Measurements from ENCODE around the gene JAKMIP2.
A peak's percentile ranks its signal among the peaks of the same experiment; 100 is the strongest.

The JAKMIP2 gene

GRCh38 chr5:147691130-147691529 is 91.4 kb downstream of the JAKMIP2 start:
- no peak for DNase-seq

GRCh38 chr5:147690595-147690994 is 91.9 kb downstream of the JAKMIP2 start:
- DNase-seq: peak; percentile 5

- DNase-seq: no peak
Observed at GRCh38 chr5:147689426-147689825, 93.1 kb downstream of the JAKMIP2 start.

GRCh38 chr5:147688656-147689356 is 93.7 kb downstream of the JAKMIP2 start:
- DNase-seq: no peak

GRCh38 chr5:147687118-147687517 is 95.4 kb downstream of the JAKMIP2 start:
- DNase-seq: no peak

GRCh38 chr5:147686421-147686820 is 96.1 kb downstream of the JAKMIP2 start:
- no peak for DNase-seq

- DNase-seq: no peak
Observed at GRCh38 chr5:147685993-147686392, 96.5 kb downstream of the JAKMIP2 start.

- DNase-seq: no peak
Observed at GRCh38 chr5:147675168-147675567, 107.4 kb downstream of the JAKMIP2 start.

GRCh38 chr5:147674411-147674810 is 108.1 kb downstream of the JAKMIP2 start:
- peak; percentile 12 for DNase-seq

- peak; percentile 27 for DNase-seq
Observed at GRCh38 chr5:147673791-147674190, 108.7 kb downstream of the JAKMIP2 start.

- DNase-seq: no peak
Observed at GRCh38 chr5:147673266-147673665, 109.3 kb downstream of the JAKMIP2 start.

- no peak for DNase-seq
Observed at GRCh38 chr5:147671365-147671764, 111.2 kb downstream of the JAKMIP2 start.

GRCh38 chr5:147670815-147671214 is 111.7 kb downstream of the JAKMIP2 start:
- no peak for DNase-seq

- no peak for DNase-seq
Observed at GRCh38 chr5:147669169-147669869, 113.2 kb downstream of the JAKMIP2 start.

- no peak for DNase-seq
Observed at GRCh38 chr5:147668385-147668784, 114.1 kb downstream of the JAKMIP2 start.

- no peak for DNase-seq
Observed at GRCh38 chr5:147667363-147667762, 115.2 kb downstream of the JAKMIP2 start.

GRCh38 chr5:147666419-147666818 is 116.1 kb downstream of the JAKMIP2 start:
- no peak for DNase-seq

GRCh38 chr5:147661541-147661940 is 121.0 kb downstream of the JAKMIP2 start:
- no peak for DNase-seq

- DNase-seq: no peak
Observed at GRCh38 chr5:147659166-147659929, 123.2 kb downstream of the JAKMIP2 start.

- DNase-seq: no peak
Observed at GRCh38 chr5:147658293-147658932, 124.1 kb downstream of the JAKMIP2 start.

- DNase-seq: no peak
Observed at GRCh38 chr5:147648597-147648996, 133.9 kb downstream of the JAKMIP2 start.

- DNase-seq: no peak
Observed at GRCh38 chr5:147645197-147645596, 137.3 kb downstream of the JAKMIP2 start.

GRCh38 chr5:147644460-147644859 is 138.1 kb downstream of the JAKMIP2 start:
- no peak for DNase-seq
